Endothelial cell of umbilical vein (primary cell): ENCODE measurements around the gene CFLAR.

ENCODE experiments used
- CTCF ChIP-seq, 2 donors: IDR thresholded peaks; 1 replicate in 1 of 2; 2 replicates in 1 of 2; pipeline ENCODE4 v1.5.1; 2011; ENCODE audit warnings: low read length in 2 of 2, mild to moderate bottlenecking in 2 of 2, moderate library complexity in 2 of 2, control low read depth in 1 of 2, inconsistent platforms in 1 of 2, low read depth in 1 of 2; ENCODE audit not compliant: insufficient read depth in 1 of 2; ENCODE audit errors: extremely low read depth in 1 of 2
- EZH2 ChIP-seq: IDR thresholded peaks from 2 replicates; pipeline ENCODE4 v1.6.1; 2012; ENCODE audit warnings: borderline replicate concordance, low read depth, mild to moderate bottlenecking, moderate library complexity, low read length, inconsistent platforms; ENCODE audit not compliant: severe bottlenecking
- POLR2A ChIP-seq: IDR thresholded peaks from 2 replicates; pipeline ENCODE4 v1.6.1; 2012; ENCODE audit warnings: low read depth, mild to moderate bottlenecking, control low read depth, low read length
- POLR2AphosphoS5 ChIP-seq: IDR thresholded peaks from 2 replicates; pipeline ENCODE4 v1.6.1; 2012; ENCODE audit warnings: low read depth, mild to moderate bottlenecking, control low read depth, low read length, moderate library complexity; ENCODE audit not compliant: insufficient read depth

- no peak for TF ChIP-seq CTCF (IDR thresholded peaks at IDR 0.05; ENCODE audit: extremely low read depth in 1 of 2, insufficient read depth in 1 of 2, low read depth in 1 of 2, low read length in 2 of 2)
- TF ChIP-seq POLR2AphosphoS5: peak; percentile 90
- TF ChIP-seq POLR2A: peak; percentile 85
- TF ChIP-seq EZH2: no peak
Observed at GRCh38 chr2:201130524-201131186, 14.7 kb downstream of the CFLAR start.
